ENCODE results near the gene GTF2IRD1. TPM values are rescaled to one million over a fixed set of nuclear protein-coding genes. Genes with fewer than 3 reads are reported as not detected.
"Not testable (repeated sequence)": the region's sequence is repeated elsewhere in the genome, so short reads cannot be mapped to it uniquely, and the experiment has no call there.

Gene GTF2IRD1
- total RNA-seq, 1 donor from 2014 or later: 18.2 TPM

- Histone ChIP-seq H3K36me3 (ENCODE audit: control insufficient read depth, insufficient read depth, low read length) (peaks cover 1% of the 10 kb centered on the region), H3K27me3 (ENCODE audit: control insufficient read depth, insufficient read depth, low read length) (no peaks in the 10 kb centered on the region), H3K4me3 (ENCODE audit: low read depth, low read length) (no peak overlapping the region)
- TF ChIP-seq CTCF (IDR thresholded peaks at IDR 0.05; ENCODE audit: insufficient read depth, low read length, severe bottlenecking): no peak
- DNase-seq (ENCODE audit: low read depth): no peak
- FAIRE-seq: no peak
These were observed 36.6 kb downstream of the GTF2IRD1 start for GRCh38 chr7:74489997-74490945.

- H3K27me3 ChIP-seq (ENCODE audit: control insufficient read depth, insufficient read depth, low read length); FAIRE-seq; H3K36me3 ChIP-seq (ENCODE audit: control insufficient read depth, insufficient read depth, low read length); H3K4me3 ChIP-seq (ENCODE audit: low read depth, low read length); DNase-seq (ENCODE audit: low read depth): not testable (repeated sequence)
These were observed 37.8 kb downstream of the GTF2IRD1 start for GRCh38 chr7:74491490-74491889.

GRCh38 chr7:74493295-74493694 is 39.6 kb downstream of the GTF2IRD1 start:
- FAIRE-seq (no peak), DNase-seq (ENCODE audit: low read depth) (no peak)
- Histone ChIP-seq H3K4me3 (ENCODE audit: low read depth, low read length) (no peak overlapping the region), H3K36me3 (ENCODE audit: control insufficient read depth, insufficient read depth, low read length) (peaks cover 2% of the 10 kb centered on the region), H3K27me3 (ENCODE audit: control insufficient read depth, insufficient read depth, low read length) (no peaks in the 10 kb centered on the region)
- no peak for TF ChIP-seq CTCF (IDR thresholded peaks at IDR 0.05; ENCODE audit: insufficient read depth, low read length, severe bottlenecking)

- DNase-seq (ENCODE audit: low read depth) (no peak), FAIRE-seq (no peak)
- Histone ChIP-seq H3K36me3 (ENCODE audit: control insufficient read depth, insufficient read depth, low read length) (peaks cover 2% of the 10 kb centered on the region), H3K27me3 (ENCODE audit: control insufficient read depth, insufficient read depth, low read length) (no peaks in the 10 kb centered on the region), H3K4me3 (ENCODE audit: low read depth, low read length) (no peak overlapping the region)
- TF ChIP-seq CTCF (IDR thresholded peaks at IDR 0.05; ENCODE audit: insufficient read depth, low read length, severe bottlenecking): no peak
These were observed 40.4 kb downstream of the GTF2IRD1 start for GRCh38 chr7:74494076-74494548.

GRCh38 chr7:74495112-74496086 is 41.7 kb downstream of the GTF2IRD1 start:
- DNase-seq (ENCODE audit: low read depth) (no peak), FAIRE-seq (no peak)
- TF ChIP-seq CTCF (IDR thresholded peaks at IDR 0.05; ENCODE audit: insufficient read depth, low read length, severe bottlenecking): no peak
- Histone ChIP-seq H3K36me3 (ENCODE audit: control insufficient read depth, insufficient read depth, low read length) (peaks cover 2% of the 10 kb centered on the region), H3K27me3 (ENCODE audit: control insufficient read depth, insufficient read depth, low read length) (no peaks in the 10 kb centered on the region), H3K4me3 (ENCODE audit: low read depth, low read length) (no peak overlapping the region)

- Histone ChIP-seq H3K27me3 (ENCODE audit: control insufficient read depth, insufficient read depth, low read length) (no peaks in the 10 kb centered on the region), H3K36me3 (ENCODE audit: control insufficient read depth, insufficient read depth, low read length) (peaks cover 2% of the 10 kb centered on the region), H3K4me3 (ENCODE audit: low read depth, low read length) (no peak overlapping the region)
- peak; percentile 68 for FAIRE-seq
- no peak for TF ChIP-seq CTCF (IDR thresholded peaks at IDR 0.05; ENCODE audit: insufficient read depth, low read length, severe bottlenecking)
- DNase-seq (ENCODE audit: low read depth): no peak
These were observed 42.6 kb downstream of the GTF2IRD1 start for GRCh38 chr7:74496272-74496671.

GRCh38 chr7:74496773-74497172 is 43.1 kb downstream of the GTF2IRD1 start:
- H3K27me3 ChIP-seq (ENCODE audit: control insufficient read depth, insufficient read depth, low read length); DNase-seq (ENCODE audit: low read depth); H3K4me3 ChIP-seq (ENCODE audit: low read depth, low read length); FAIRE-seq; H3K36me3 ChIP-seq (ENCODE audit: control insufficient read depth, insufficient read depth, low read length): not testable (repeated sequence)
